LNCaP clone FGC (cell line): ENCODE results near the gene SGCA.

Experiments used
- DNase-seq: peaks from one replicate; pipeline ENCODE4 v3.0.0-alpha.2; 2011; ENCODE audit warnings: low read depth
- H3K4me3 ChIP-seq: 2 replicates; pipeline ENCODE4 v1.5.1; 2011; ENCODE audit warnings: mild to moderate bottlenecking, low read depth, low read length, control low read depth
- CTCF ChIP-seq: IDR thresholded peaks from 2 replicates; pipeline ENCODE4 v1.5.1; 2012; ENCODE audit warnings: mild to moderate bottlenecking; ENCODE audit not compliant: control insufficient read depth, insufficient read depth; ENCODE audit errors: extremely low read depth

Gene SGCA

GRCh38 chr17:50208611-50209061 lies 42.8 kb downstream of the SGCA start:
- no peak for TF ChIP-seq CTCF
- no peak for DNase-seq
- H3K4me3 ChIP-seq, result no peak overlapping the region

- DNase-seq, result no peak
- TF ChIP-seq CTCF, result no peak
- no peak overlapping the region for H3K4me3 ChIP-seq
Observed at GRCh38 chr17:50209133-50209471, 43.3 kb downstream of the SGCA start.

GRCh38 chr17:50209472-50210239 lies 43.9 kb downstream of the SGCA start:
- DNase-seq, result no peak
- no peak overlapping the region for H3K4me3 ChIP-seq
- TF ChIP-seq CTCF, result no peak

GRCh38 chr17:50210240-50211225 lies 44.7 kb downstream of the SGCA start:
- TF ChIP-seq CTCF, result no peak
- DNase-seq, result no peak
- H3K4me3 ChIP-seq, result no peak overlapping the region

- TF ChIP-seq CTCF, result no peak
- no peak overlapping the region for H3K4me3 ChIP-seq
- DNase-seq, result no peak
Observed at GRCh38 chr17:50211249-50212120, 45.7 kb downstream of the SGCA start.

- TF ChIP-seq CTCF, result no peak
- H3K4me3 ChIP-seq, result no peak overlapping the region
- no peak for DNase-seq
Observed at GRCh38 chr17:50212121-50212843, 46.5 kb downstream of the SGCA start.
